T1000 (cell line): ENCODE results near the gene ZNF628.

Experiments used
- DNase-seq: peaks from one replicate; lab custom pipeline; 2025; ENCODE audit warnings: mixed read lengths; lab: John Stamatoyannopoulos, UW

ZNF628 gene

DNA sequence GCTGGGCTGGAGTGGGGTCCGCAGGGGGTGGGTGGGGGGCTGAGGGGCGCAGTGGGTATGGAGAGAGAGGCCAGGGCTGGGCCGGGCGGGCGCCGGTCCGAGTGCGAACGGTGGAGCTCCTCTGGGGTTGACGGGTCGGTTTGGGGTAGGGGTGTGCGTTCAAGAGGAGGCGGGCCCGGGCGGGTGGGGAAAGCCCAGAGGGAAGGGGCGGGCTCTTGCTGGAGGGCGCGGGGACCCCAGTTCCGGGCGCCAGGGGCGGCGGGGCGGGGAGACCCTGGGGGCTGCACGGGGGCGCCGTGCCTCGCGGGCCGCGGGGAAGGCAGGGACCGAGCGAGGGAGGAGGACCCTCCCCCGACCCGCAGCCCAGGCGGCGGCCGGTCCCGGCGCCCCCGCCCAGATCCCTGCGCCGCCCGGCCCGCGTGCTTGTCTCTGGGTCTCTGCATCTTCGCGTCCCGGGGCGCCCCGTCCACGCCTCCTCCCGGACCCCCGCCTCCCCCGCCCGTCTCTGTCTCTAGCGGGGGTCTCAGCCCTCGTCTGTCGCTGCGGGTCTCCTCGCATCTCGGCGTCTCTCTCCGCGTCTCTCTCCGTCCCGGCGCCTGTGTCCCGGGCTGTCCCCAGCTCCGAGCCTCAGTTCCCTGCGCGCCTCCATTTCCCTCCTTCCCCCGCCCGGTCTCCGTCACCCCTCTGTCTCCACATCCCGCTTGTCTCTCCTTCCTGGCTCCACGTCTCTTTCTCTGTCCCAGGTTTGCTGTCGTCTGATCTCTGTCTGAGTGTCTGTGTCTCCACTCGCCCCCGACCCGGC, 25.1 kb upstream of the ZNF628 start:
- DNase-seq = no peak

DNA sequence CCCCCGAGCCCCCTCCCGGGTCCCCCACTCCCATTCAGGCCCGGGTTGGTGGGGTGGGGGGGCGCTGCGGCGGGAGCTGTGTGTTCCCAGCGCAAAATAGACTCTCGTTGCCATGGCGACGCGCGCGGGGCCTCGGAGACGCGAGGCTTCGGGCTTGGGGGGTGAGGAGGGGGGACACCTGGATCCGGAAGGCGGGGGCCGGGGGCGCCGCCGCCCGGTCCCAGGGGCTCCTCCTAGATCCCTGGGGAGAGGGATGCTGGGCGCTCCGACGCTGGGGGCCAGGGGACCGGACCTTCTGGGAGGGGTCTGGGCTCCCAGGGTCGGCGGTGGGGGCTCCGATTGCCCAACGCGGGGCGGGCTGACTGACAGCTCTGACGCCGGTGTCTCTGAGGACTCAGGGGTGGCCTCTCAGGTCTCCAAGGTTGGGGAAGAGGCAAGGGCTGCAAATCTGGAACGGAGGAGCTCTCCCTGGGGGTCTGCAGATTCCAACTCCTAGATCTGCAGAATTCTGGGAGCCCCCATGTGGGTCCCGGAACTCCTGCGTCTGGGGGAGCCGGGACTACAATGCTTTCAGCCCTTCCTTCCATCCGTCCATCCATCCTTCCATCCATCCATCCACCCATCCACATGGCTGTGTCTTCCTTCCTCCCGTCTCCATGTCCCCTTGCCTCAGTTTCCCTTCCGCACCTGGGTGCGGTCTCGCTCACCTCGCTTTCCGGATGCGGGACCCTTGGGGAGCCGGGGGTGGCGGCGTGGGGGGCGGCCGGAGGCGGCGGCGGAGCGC, 24.3 kb upstream of the ZNF628 start:
- DNase-seq = no peak

DNA sequence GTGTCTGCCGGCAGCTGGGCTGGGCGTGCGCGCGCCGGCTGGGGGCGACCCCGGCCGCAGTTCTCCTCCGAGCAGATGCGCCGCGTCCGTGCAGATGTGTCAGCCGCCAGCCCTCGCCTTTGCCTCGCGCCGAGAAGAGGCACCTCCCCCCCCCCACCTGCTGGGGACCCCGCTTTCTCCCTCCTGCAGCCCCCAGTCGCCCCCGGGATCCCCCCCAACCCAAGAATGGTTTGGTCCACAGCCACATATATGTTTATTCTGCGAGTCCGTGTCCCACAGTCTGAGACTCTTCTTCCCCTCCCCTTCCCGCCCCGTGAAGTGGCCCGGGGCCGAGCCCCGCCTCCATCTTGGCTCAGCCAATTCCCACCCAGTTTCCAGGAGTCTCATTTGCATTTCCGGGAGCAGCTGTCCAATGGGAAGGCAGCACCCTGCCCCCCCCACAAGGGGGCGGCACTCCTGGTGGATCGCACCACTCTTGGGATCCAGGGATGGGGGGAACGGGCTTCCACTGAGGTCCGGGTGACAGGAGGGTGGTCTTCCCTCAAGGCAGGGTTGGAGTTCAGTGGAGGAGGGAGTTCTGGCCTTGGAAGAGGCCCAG, 23.6 kb upstream of the ZNF628 start:
- no peak for DNase-seq

- DNase-seq = no peak
Observed at GRCh38 chr19:55453511-55454260, 22.7 kb upstream of the ZNF628 start.

DNA sequence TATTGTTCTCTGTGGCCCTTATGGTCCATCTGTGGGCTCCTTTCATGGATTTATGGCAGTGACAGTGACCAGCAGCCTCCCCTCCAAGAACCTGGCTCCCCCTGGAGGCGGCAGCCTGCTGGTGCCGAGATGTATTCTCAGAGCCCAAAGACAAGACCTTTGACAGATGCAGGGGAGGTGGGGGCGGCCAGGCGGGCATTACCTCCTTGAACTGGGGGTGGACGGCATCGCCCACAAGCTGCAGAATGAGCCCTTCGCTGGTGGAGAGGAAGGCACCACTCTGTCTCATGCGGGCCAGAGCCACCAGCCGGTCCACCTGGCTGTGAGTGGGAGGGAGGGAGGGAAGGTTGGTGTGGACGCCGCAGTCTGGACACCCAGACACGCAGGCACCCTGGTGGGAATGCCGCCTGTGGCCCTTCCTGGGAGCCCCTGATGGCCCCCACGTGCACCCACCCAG, 21.6 kb upstream of the ZNF628 start:
- DNase-seq = no peak

DNA sequence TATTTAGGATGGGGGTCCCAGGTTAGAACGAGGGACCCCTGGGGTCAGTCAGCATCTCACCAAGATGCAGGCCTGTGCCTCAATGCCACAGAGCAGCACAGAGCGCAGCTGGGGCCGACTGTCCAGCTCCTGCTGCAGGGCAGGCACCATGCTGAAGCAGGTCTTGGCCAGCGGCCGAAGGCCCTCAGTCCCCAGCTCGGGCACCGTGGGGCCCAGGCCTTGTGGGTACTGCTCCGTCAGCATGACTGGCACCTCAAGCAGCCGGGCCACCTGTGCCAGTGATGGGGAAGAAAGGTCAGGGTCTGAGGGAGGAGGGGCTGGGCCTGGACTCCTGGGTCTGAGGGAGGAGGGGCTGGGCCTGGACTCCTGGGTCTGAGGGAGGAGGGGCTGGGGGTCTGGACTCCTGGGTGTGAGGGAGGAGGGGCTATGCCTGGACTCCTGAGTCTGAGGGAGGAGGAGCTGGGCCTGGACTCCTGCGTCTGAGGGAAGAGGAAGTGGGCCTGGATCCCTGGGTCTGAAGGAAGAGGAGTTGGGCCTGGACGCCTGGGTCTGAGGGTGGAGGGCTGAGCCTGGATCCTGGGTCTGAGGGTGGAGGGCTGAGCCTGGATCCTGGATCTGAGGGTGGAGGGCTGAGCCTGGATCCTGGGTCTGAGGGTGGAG, 20.7 kb upstream of the ZNF628 start:
- no peak for DNase-seq

DNA sequence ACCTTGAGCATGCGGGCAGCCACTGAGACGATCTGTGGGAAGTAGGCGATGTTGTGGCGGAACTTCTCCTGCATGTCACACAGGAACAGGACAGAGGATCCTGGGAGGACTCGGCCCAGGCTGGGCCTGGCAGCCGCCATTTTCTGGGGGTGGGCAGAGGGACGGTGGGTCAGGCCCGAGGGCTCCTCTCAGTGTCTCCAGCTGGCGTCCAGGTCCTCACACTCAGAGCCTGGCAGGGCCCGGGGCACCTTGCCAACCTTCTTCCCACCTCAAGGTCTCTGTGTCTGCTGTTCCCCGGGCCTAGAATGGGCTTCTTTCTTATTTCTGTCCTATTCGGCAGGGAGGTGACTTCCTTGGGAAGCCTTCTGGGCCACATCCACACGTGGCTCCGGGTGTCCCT, 20.1 kb upstream of the ZNF628 start:
- no peak for DNase-seq

DNA sequence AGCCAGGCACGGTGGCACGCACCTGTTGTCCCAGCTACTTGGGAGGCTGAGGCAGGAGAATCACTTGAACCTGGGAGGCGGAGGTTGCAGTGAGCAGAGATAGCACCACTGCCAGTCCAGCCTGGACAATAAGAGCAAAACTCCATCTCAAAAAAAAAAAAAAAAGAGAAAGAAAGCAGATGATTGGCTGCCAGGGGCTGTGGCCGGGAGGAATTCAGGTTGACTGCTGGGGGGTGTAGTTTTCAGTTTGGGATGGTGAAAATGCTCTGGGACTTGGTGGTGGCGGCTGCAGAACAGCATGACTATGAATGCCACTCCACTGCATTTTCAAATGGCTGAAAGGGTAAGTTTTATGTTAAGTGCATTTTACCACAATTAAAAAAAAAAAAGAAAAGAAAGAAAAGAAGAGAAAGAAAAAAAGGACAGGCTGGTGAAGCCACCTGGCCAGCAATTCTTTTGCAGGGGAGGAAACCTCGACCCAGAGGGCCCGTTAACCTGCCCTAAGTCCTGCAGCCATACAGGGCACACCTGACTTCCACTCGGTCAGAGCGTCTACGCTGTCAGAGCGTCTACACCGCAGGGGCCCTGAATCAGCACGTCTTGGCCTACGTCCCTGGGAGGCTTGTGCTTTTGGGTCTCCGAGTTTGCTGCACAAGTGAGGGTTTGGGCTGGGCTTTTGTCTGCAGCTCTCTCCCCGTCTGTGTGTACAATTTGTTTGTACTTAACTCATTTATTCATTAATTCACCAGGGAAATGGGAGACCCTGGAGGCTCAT, 18.5 kb upstream of the ZNF628 start:
- DNase-seq = no peak

DNA sequence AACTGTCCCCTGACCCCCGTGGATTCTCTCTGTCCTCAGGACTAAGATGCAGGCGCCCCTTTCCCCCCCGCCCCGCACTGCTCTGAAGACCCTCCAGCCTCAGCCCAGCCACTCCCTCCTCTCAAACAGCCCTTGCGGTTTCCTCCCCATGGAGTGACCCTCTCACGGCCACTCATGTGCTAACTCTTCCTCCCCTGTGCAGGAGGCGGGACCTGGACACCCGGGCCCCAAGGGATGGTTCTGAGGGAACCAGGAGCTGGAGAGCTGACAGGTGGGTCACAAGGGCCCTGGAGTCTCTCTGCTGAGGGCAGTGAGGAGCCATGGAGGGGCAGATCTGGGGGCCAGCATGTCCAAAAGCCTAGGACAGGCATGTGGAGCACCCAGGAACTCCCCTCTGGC, 16.9 kb upstream of the ZNF628 start:
- DNase-seq = no peak

- no peak for DNase-seq
Observed at GRCh38 chr19:55459950-55460657, 16.3 kb upstream of the ZNF628 start.

DNA sequence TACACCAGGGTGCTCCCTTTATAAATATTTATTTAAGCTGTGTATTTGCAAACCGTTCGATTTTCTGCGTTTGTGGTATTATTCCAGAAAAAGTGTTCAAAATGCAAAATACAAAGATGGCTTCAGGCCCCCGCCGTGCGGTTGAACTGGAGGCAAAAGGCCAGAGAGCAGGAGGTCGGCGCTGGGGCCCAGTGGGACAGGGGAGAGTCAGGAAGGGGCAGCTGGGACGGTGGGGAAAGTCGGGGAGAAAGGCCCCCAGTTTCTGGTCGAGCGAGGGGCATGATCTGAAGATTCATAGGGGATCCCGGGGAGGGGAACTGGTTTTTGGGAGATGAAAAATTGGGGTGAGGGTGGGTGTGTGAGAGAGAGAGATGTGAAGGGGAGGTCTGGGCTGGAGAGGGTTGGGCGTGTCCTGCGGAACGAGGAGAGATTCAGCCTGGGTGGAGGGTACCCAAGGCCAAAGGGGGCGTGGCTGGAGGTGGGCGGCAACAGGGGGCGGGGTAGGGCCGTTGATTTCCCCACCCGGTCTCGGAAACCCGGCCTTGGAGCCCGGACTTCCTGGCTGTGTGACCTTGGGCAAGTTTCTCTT, 15.7 kb upstream of the ZNF628 start:
- no peak for DNase-seq

DNA sequence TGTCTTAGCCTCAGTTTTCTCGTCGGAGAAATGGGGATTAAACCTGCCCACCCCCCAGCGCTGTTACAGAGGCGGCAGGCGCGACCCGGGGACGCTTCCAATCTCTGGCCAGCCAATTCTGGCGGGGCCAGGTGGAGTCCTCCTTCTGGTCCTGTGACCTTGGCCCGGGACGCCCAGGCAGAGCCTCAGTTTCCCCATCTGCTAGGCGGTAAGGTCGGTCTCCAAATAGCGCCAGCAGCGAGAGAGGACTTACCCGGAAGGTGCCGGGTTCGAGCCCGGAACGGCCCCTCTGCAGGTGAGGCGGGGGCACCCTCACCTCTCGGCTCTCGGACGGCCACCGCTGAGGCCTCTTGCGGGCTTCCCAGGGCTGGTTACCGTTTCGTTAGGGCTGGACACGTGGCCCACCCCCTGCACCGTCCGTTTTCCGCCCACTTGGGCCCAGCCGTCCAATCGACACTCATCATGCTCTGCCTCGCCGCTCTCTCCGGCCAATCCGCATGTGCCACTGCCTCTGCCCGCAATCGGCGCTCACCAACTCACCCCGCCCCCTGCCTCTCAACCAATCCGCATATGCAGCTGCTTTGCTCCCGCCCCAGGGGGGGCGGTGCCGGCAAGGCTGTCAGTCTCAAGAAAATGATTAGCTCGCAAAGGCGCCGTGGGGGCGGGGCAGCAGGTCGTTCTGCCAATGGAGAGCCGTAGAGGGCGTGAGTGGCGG, 15.0 kb upstream of the ZNF628 start, which contains the start of gene ISOC2:
Gene ISOC2, minus strand, starts transcription at position 384 of the 715 bp plus-strand sequence. CDS start 5,156 bp downstream, outside the sequence.
- peak; percentile 99 for DNase-seq

DNA sequence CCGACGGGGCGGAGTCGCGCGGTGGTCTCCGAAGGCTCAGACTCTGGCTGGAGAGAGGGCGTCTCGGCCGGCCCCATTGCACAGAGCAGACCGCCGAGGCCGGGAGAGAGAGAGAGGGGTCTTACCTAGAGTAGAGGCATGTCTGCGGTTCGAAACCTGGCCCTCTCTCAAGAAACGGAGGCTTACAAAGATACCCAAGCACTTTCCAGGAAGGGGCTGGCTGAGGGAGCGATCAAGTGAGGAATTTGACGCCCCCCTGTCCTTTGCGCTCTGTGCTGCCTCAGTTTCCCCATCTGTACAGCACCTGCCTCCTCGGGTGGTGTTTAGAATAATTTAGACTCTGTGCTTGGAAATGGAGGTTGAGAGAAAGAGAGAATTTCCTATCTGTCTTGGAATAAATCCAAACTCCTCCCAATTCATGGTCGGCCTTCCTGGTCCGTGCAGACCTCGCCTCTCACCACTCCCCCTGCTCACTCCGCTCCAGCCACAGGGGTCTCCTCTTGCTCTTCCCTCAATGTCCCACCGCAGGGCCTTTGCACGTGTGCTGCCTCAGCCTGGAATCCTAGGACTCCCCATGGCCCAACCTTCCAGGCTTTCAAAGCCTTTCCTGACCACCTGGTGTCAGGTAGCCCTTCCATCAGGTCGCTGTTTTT, 14.3 kb upstream of the ZNF628 start:
- DNase-seq = no peak

DNA sequence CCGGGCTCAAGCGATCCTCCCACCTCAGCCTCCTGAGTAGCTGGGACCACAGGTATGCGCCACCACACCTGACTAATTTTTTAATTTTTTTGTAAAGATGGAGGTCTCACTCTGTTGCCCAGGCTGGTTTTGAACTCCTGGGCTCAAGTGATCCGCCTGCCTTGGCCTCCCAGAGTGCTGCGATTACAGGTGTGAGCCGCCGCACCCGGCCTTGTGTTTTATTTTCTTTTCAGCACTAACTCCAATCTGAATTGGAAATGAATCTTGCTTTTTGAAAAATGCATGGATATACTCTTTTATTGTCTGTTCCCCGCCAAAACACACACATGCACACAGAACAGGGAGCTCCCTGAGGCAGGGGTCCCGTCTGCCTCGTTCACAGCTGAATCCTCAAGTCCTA, 13.7 kb upstream of the ZNF628 start:
- no peak for DNase-seq

DNA sequence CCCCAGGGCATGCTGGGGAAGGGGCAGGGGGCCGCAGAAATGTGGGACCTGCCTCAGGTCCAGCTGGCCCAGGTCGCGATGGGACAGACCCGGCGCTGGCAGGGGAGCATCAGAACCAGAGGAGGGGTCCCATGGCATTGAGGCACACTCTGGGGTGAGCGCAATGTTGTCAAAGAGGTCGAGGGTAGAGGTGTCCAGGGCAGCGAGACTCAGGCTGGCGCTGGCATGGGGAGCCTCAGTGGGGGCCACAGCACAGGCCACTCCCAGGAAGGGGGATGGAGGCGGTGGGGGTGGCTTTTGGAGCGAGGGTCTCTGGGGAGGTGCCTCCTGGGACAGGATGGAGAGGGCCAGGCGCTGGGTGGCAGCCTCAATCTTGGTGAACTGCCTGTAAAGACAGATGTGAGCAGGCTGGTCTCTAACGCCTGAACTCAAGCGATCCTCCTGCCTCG, 12.8 kb upstream of the ZNF628 start:
- DNase-seq = no peak

GRCh38 chr19:55464039-55464661, 12.3 kb upstream of the ZNF628 start:
- DNase-seq = no peak

DNA sequence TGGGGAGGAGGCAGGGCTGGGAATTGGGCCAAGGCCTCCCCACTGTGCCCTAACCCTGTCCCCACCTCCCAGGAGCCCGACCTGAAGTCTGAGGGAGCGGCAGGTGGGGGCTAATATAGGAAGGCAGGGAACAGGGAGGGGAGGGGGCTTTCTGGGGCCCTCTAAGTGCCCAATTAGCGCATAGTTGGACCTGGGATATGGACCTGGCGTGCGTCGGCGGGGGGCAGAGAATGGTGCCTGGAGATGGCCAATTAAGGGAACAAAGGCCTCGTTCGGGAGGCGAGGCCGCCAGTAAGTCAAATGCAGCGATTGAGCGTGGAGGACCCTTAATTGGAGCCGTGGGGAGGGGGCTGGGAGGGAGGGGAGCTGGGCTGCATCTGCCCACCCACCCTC, 11.8 kb upstream of the ZNF628 start, which contains the start of gene C19orf85:
Gene C19orf85, minus strand, starts transcription at position 90 of the 393 bp plus-strand sequence. CDS start 197 bp downstream, outside the sequence.
- DNase-seq = no peak
